DND-41 (cell line): ENCODE results near the gene NME4.

Experiments
- ATAC-seq: fragments of 200-7000 bp; cut with Tn5 transposase; 3 replicates; pipeline ENCODE4 v1.9.1; 2021; ENCODE audit warnings: low read depth; ENCODE audit not compliant: insufficient read depth
- DNase-seq: peaks from one replicate; pipeline ENCODE4 v3.0.0-alpha.2; 2020
- H2AFZ ChIP-seq: 2 replicates; pipeline ENCODE4 v1.6.0; 2012; ENCODE audit warnings: low read depth, low read length
- H3K27ac ChIP-seq: 2 replicates; pipeline ENCODE4 v1.5.1; 2012; ENCODE audit warnings: low read length, inconsistent platforms
- H3K27me3 ChIP-seq: fragments of 200-600 bp; sonication (generic); 2 replicates; pipeline ENCODE4 v1.6.0; 2012; ENCODE audit warnings: low read length, mild to moderate bottlenecking, inconsistent platforms; ENCODE audit not compliant: insufficient read depth, poor library complexity
- H3K36me3 ChIP-seq: 2 replicates; pipeline ENCODE4 v1.5.1; 2012; ENCODE audit warnings: low read length, inconsistent platforms; ENCODE audit not compliant: insufficient read depth
- H3K4me1 ChIP-seq: 2 replicates; pipeline ENCODE4 v1.5.1; 2012; ENCODE audit warnings: mild to moderate bottlenecking, low read length; ENCODE audit not compliant: insufficient read depth
- H3K4me2 ChIP-seq: 2 replicates; pipeline ENCODE4 v1.6.0; 2012; ENCODE audit warnings: mild to moderate bottlenecking, moderate library complexity, low read length, inconsistent platforms; ENCODE audit not compliant: insufficient read depth
- H3K4me3 ChIP-seq, 2 experiments: fragments of 200-600 bp in 1 of 2; shearing (Covaris generic) in 1 of 2; 2 replicates each; pipeline ENCODE4 v1.5.1; 2012 to 2016; ENCODE audit warnings: inconsistent platforms in 2 of 2, low read length in 2 of 2, mild to moderate bottlenecking in 2 of 2, low read depth in 1 of 2, moderate library complexity in 1 of 2
- H3K79me2 ChIP-seq: 2 replicates; pipeline ENCODE4 v1.6.0; 2012; ENCODE audit warnings: low read length, inconsistent platforms; ENCODE audit not compliant: insufficient read depth
- H3K9ac ChIP-seq: 2 replicates; pipeline ENCODE4 v1.6.0; 2012; ENCODE audit warnings: low read depth, mild to moderate bottlenecking, inconsistent platforms, low read length, moderate library complexity
- H3K9me3 ChIP-seq: 2 replicates; pipeline ENCODE4 v1.5.1; 2012; ENCODE audit warnings: low read length, moderate library complexity, mild to moderate bottlenecking, inconsistent platforms; ENCODE audit not compliant: insufficient read depth, severe bottlenecking
- H4K20me1 ChIP-seq: 2 replicates; pipeline ENCODE4 v1.6.0; 2012; ENCODE audit warnings: low read length; ENCODE audit not compliant: insufficient read depth
- EZH2 ChIP-seq: IDR thresholded peaks from 3 replicates; pipeline ENCODE4 v1.6.1; 2012; ENCODE audit warnings: borderline replicate concordance, low read depth, mild to moderate bottlenecking, moderate library complexity, low read length, inconsistent platforms; ENCODE audit not compliant: severe bottlenecking
- TF ChIP-seq, protein P1 (sequence below): IDR thresholded peaks from 2 replicates; pipeline ENCODE4 v1.5.1; 2012; ENCODE audit warnings: borderline replicate concordance, low read length, moderate library complexity, mild to moderate bottlenecking; ENCODE audit not compliant: poor library complexity, severe bottlenecking; ENCODE audit errors: extremely low read depth

Gene NME4

DNA sequence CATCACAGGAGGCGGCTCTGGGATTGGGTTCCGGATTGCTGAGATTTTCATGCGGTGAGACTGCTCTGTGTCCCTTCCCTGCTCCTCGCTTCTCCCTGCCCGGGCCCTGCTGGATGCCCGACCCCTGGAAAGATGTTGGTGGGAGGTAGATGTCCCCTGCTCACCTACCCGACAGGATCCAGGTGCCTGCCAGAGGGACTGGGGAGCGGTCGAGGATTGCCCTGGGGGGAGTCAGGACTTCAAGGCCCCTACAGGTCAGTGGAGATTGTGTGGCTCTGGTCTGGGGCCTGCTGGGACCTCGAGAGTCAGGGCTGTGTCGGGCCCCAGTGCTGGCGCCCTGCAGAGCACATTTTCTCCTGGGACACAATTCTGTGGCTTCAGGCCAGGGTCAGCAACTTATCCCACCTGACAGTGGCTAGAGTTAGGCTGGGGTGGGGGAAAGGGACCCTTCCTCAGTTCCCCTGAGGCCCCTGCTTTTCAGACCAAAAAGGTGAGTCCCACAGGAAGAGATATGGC, 8.0 kb downstream of the NME4 start:
- no peak overlapping the region for H2AFZ ChIP-seq
- H3K9me3 ChIP-seq = no peaks in the 10 kb centered on the region
- peaks cover 6% of the 10 kb centered on the region; the same call in 1 of the 2 replicates for H4K20me1 ChIP-seq
- H3K4me1 ChIP-seq = peaks cover 21% of the 10 kb centered on the region
- no peak for ATAC-seq
- no peak for TF ChIP-seq EZH2
- TF ChIP-seq, protein P1, sequence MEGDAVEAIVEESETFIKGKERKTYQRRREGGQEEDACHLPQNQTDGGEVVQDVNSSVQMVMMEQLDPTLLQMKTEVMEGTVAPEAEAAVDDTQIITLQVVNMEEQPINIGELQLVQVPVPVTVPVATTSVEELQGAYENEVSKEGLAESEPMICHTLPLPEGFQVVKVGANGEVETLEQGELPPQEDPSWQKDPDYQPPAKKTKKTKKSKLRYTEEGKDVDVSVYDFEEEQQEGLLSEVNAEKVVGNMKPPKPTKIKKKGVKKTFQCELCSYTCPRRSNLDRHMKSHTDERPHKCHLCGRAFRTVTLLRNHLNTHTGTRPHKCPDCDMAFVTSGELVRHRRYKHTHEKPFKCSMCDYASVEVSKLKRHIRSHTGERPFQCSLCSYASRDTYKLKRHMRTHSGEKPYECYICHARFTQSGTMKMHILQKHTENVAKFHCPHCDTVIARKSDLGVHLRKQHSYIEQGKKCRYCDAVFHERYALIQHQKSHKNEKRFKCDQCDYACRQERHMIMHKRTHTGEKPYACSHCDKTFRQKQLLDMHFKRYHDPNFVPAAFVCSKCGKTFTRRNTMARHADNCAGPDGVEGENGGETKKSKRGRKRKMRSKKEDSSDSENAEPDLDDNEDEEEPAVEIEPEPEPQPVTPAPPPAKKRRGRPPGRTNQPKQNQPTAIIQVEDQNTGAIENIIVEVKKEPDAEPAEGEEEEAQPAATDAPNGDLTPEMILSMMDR = no peak
- H3K27ac ChIP-seq = no peak overlapping the region
- H3K4me2 ChIP-seq = no peak overlapping the region
- DNase-seq = no peak
- no peak overlapping the region for H3K9ac ChIP-seq
- no peak overlapping the region for H3K4me3 ChIP-seq
- H3K36me3 ChIP-seq = peaks cover 12% of the 10 kb centered on the region
- H3K27me3 ChIP-seq = no peaks in the 10 kb centered on the region
- H3K79me2 ChIP-seq = peaks cover 19% of the 10 kb centered on the region

DNA sequence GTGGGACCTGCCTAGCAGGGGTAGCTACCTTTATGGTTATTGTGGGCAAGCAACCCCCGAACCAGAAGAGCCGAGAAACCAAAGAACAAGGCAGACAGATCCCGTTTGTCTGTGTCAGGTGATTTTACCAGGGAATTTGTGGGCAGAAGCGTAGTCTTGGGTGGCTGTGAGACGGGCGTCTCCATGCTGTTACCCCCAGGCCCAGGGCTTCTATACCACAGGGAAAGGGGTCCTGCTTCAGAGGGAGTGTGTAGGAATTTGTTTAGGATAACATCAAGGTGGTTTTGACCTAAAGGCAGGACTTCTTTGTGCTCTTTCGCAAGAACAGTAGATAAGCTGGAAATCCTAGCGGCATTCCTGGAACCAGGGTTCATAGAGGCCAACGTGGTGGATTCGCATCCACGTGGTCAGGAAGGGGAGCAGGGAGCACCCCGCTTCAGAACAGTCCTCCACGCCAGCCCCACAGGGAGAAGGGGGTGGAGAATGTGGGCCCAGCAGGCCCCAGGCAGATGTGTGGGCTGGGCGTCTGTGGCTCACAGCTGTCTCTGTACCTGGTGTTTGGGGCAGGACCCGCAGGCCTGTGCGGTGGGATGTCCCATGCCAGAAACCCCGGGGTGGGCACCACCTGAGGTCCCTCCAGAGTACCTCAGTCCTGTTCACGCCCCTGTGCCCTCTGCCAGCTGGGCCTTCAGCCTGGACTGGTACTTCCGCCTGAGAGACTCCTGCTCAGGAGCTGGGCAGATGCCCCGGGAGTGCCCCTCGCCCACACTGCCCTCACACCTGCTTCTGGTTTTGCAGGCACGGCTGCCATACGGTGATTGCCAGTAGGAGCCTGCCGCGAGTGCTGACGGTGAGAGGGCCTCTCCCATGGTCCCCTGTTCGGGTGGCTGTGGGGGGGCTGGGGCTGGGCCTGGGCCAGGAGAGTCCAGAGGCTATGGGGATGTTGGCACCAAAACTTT, 8.8 kb downstream of the NME4 start:
- Histone ChIP-seq H3K4me3 (no peak overlapping the region), H3K9ac (no peak overlapping the region), H3K79me2 (peaks cover 13% of the 10 kb centered on the region), H3K4me1 (peaks cover 13% of the 10 kb centered on the region), H3K9me3 (no peaks in the 10 kb centered on the region), H4K20me1 (no peaks in the 10 kb centered on the region), H3K27me3 (no peaks in the 10 kb centered on the region), H3K36me3 (peaks cover 8% of the 10 kb centered on the region), H3K27ac (no peak overlapping the region), H2AFZ (no peak overlapping the region), H3K4me2 (no peak overlapping the region)
- TF ChIP-seq EZH2 = no peak
- no peak for ATAC-seq
- no peak for DNase-seq

DNA sequence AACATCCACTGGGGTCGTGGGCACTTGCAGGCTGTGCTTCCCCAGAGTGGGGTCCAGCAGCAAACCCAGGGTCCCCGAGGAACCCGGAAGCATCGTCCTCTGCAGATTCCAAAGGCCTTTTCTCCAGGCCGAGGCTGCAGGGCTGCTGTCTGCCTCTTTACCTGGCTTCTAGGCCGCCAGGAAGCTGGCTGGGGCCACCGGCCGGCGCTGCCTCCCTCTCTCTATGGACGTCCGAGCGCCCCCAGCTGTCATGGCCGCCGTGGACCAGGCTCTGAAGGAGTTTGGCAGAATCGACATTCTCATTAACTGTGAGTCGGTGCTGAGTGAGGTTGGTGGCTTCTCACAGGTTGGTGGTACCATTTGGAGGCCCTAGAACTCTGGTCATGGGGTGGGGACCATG, 10.3 kb downstream of the NME4 start:
- Histone ChIP-seq H3K4me1 (peaks cover 10% of the 10 kb centered on the region), H3K9ac (no peak overlapping the region), H3K36me3 (peaks cover 20% of the 10 kb centered on the region), H4K20me1 (no peaks in the 10 kb centered on the region; the same call in 1 of the 2 replicates), H3K79me2 (peaks cover 3% of the 10 kb centered on the region), H3K27me3 (no peaks in the 10 kb centered on the region), H3K4me3 (no peak overlapping the region), H2AFZ (no peak overlapping the region), H3K4me2 (no peak overlapping the region), H3K27ac (no peak overlapping the region), H3K9me3 (no peaks in the 10 kb centered on the region)
- DNase-seq = no peak
- no peak for ATAC-seq
- TF ChIP-seq, protein P1 = no peak
- no peak for TF ChIP-seq EZH2

DNA sequence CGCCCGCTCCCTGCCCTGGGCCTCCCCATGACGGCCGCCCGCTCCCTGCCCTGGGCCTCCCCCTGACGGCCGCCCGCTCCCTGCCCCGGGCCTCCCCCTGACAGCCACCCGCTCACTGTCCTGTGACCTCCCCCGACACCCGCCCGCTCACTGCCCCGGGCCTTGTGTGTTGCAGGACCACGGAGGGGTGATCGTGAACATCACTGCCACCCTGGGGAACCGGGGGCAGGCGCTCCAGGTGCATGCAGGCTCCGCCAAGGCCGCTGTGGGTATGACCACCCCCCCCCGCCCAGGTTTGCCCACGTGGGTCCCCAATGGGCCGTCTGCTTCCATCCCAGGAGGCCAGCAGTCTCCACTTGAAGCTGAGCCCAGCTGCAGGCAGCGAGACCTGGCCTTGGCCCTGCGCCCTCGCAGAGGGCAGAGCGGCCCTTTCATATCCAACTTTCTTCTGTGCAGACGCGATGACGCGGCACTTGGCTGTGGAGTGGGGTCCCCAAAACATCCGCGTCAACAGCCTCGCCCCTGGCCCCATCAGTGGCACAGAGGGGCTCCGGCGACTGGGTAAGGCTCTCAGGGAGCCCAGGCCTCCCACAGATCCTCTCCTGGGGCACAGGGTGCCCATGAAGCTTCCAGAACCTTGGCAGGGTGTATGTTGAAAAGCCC, 13.6 kb downstream of the NME4 start:
- TF ChIP-seq, protein P1 = no peak
- no peak for TF ChIP-seq EZH2
- Histone ChIP-seq H2AFZ (no peak overlapping the region), H3K27me3 (no peaks in the 10 kb centered on the region), H3K4me1 (no peaks in the 10 kb centered on the region), H4K20me1 (no peaks in the 10 kb centered on the region; the same call in 1 of the 2 replicates), H3K27ac (no peak overlapping the region), H3K9ac (no peak overlapping the region), H3K4me2 (no peak overlapping the region), H3K4me3 (no peak overlapping the region), H3K9me3 (no peaks in the 10 kb centered on the region), H3K79me2 (no peaks in the 10 kb centered on the region), H3K36me3 (peaks cover 20% of the 10 kb centered on the region)
- DNase-seq = no peak
- no peak for ATAC-seq
